Activated CD4-positive, alpha-beta T cell treated with anti-CD3 and anti-CD28 coated beads for 4 hours (primary cell): ENCODE data around the gene ABCA6.
"Not testable (repeated sequence)": the region's sequence is repeated elsewhere in the genome, so short reads cannot be mapped to it uniquely, and the experiment has no call there.

Experiments
- DNase-seq, 2 donors: peaks; one replicate each; pipeline ENCODE4 v3.0.0-alpha.2; 2020

The ABCA6 gene, protein sequence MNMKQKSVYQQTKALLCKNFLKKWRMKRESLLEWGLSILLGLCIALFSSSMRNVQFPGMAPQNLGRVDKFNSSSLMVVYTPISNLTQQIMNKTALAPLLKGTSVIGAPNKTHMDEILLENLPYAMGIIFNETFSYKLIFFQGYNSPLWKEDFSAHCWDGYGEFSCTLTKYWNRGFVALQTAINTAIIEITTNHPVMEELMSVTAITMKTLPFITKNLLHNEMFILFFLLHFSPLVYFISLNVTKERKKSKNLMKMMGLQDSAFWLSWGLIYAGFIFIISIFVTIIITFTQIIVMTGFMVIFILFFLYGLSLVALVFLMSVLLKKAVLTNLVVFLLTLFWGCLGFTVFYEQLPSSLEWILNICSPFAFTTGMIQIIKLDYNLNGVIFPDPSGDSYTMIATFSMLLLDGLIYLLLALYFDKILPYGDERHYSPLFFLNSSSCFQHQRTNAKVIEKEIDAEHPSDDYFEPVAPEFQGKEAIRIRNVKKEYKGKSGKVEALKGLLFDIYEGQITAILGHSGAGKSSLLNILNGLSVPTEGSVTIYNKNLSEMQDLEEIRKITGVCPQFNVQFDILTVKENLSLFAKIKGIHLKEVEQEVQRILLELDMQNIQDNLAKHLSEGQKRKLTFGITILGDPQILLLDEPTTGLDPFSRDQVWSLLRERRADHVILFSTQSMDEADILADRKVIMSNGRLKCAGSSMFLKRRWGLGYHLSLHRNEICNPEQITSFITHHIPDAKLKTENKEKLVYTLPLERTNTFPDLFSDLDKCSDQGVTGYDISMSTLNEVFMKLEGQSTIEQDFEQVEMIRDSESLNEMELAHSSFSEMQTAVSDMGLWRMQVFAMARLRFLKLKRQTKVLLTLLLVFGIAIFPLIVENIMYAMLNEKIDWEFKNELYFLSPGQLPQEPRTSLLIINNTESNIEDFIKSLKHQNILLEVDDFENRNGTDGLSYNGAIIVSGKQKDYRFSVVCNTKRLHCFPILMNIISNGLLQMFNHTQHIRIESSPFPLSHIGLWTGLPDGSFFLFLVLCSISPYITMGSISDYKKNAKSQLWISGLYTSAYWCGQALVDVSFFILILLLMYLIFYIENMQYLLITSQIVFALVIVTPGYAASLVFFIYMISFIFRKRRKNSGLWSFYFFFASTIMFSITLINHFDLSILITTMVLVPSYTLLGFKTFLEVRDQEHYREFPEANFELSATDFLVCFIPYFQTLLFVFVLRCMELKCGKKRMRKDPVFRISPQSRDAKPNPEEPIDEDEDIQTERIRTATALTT (N-terminal part only)

DNA sequence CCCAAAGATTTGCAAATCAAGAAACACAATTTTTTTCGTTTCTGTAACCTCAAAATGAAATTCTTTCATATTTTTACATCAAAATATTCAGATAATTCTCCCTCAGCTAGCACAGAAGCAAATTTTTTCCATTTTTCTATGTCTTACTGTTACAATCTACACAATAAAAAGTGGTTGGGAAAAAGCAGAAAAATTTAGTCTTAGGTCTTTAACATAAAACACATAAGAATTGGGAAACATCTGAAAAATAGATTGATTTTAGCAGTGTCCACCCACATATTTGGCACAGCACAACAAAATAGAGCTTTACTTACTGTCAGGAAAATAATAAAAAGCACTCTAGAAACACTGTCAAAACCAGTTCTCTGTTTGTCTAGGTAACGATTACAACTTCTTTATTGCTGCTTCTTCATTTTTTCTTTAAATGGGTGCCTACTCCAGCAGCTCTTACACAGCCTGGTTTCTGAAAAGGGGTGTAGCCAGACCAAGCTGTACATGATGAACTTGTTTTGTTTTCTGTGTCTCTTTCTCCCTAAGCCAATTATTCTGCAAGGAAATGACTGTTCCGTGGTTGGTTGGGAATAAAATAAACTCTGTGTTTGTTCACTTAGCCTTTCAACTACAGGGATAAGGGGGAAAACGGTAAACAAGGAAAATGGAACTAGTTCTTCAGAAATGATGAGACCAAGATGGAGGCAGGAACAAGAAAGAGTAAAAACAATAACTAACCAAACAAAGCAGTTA, at the start of gene ABCA6:
ABCA6 (minus strand) TSS at position 465 of the 744 bp plus-strand sequence. CDS start 1,192 bp downstream, outside the sequence.
- no peak for DNase-seq

DNA sequence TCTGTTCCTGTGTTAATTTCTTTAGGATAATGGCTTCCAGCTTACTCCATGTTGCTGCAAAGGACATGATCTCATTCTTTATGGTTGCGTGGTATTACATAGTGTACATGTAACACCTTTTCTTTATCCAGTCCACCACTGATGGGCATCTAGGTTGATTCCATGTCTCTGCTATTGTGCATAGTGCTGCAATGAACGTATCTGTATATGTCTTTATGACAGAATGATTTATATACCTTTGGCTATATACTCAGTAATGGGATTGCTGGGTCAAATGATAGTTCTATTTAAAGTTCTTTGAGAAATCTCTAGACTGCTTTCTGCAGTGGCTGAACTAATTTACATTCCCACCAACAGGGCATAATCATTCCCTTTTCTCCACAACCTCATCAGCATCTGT, 47.1 kb upstream of the ABCA6 start:
- DNase-seq, result no peak

DNA sequence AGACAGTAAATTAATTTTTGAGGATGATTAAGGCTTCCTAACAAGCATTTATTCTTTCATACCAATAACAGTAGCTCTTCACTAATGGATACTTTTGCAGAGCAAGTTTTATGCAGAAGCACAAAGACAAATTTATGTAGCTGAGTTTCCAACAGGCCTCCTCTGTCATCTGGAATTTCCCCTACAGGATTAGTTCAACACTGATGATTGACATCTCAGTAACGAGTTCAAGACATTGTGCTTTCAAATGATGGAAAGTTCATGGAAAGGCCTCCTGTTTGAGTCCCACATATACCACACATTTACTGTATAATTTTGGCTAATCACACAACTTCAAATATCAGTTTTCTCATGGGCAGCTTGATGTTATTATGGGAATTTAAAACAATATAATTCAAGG, 46.4 kb upstream of the ABCA6 start:
- DNase-seq, result no peak

DNA sequence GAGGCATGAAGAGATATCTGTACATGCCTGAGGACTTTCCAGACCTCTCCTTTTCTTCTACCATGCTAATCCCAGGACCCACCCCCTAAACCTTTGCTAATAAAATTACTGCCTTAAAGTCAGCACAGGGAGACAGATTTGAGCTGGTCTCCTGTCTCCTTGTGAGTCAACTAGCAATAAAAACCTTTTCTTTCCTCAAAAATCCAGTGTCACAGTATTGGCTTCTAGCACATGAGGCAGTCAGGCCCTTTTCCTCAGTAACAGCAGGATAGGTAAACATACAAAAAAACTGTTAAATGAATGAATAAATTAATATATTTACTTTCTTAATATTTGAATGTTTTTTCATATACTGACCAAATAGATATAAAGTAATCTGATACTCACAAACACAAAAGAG, 45.6 kb upstream of the ABCA6 start:
- no peak for DNase-seq

DNA sequence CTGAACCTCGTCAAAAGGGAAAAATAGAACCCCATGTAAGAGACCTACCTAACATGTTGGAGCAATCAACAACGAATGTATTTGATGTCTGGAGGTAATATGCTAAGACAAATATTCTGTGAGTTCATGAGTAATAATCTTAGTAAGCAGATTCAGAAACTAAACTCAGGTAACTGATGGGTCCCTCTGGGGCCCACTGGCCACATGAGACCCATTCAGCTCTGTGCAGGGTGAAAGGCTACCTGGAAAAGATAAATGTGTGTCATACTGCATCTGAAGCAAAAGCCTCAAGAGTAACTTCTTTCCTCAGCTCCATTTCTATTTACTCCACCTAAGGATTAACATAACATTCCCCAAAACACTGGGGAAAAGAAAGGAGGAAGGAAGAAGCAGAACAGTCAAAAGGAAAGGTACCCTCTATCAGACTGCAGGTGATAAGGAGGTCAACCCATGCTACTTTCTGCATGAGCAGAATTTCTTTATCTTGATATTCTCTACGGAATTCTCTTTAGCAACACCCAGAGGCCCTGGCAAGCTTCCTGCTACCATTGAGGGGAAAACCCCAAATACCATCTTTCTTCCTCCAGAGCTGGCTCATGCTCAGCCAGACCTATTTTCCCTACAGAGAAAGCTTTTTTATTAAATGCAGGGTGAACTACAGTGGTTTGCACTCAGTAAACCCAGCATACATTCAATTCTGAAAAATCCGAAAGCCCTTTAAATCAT, 37.7 kb upstream of the ABCA6 start:
- DNase-seq, result no peak

DNA sequence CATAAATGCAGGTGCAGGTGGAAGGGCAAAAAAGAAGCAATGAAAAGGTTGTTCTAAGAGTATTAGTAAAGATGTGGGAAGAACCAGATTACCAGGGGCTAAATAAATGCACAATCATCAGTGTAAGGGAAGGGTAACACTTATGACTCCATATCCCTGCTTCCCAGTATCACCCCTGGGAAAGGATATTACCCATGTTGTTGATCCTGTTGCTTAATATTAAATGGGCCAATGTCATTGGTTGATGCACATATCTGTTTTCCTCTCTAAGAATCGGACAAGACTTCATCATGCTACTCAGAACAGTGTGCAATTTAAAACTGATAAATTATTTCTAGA, 34.7 kb upstream of the ABCA6 start:
- DNase-seq, result no peak

DNA sequence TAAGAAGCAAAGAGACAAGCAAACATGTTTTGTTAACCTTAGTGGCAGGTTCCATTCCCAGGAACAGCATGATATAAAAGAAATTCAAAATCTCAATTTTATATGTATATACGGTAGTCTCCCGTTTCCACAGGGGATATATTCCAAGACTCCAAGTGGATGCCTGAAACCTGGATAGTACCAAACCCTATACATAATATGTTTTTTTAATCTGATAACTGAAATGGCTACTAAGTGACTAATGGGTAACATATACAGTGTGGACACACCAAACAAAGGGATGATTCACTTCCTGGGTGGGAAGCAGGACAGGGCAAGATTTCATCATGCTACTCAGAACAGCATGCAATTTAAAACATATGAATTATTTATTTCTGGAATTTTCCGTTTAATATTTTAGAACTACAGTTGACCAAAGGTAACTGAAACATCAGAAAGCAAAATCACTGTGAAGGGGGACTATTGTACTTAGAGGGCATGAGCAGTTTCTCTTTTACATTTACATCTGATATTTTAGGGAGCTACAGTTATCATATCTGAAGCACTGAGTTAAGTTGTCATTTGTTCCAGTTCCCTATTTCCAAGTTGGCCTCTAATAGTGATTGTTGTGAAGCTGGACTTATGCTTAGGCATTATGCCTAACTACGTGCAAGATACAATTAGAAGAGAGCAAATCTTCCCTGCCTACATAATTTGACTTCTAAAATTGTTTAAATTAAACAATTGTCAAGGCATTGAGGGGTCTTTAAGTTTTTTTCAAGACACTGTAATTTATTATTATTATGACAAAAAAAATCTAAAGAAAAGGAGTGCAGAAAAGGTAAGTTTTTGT, 34.1 kb upstream of the ABCA6 start:
- DNase-seq, result no peak

DNA sequence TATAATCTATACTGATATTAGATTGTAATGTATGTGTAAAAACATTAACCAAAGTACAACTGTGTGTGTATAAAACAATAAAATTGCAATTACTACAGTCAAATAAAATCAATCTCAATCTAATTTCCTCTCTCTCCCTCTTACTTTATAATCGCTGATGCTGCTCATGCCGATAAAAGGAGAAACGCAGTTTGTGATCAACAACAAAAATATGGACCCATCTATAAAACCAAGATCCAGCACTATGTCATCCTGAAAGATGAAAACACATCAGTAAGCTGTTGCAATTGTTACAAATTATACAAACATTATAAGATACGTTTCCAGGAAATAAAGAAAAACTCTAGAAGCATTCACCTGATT, 33.5 kb upstream of the ABCA6 start:
- DNase-seq, result no peak

DNA sequence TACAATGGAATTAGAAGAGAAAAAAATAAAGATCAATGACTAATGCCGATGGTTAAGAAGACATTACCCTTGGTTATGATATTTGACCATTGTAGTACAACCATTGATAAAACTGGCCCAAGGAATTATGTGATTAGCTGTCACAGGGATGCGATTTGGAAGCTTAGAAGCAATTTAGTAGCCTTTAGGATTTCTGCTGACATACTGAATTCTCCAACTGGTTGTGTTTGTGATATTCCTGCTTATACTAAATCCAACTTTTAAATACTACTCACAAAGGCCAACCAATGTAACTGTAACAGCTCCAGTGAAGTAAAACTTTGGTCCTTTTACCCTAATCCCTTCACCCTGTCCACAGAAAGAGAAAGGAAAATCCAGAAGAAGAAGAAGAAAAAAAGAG, 31.4 kb upstream of the ABCA6 start:
- no peak for DNase-seq

DNA sequence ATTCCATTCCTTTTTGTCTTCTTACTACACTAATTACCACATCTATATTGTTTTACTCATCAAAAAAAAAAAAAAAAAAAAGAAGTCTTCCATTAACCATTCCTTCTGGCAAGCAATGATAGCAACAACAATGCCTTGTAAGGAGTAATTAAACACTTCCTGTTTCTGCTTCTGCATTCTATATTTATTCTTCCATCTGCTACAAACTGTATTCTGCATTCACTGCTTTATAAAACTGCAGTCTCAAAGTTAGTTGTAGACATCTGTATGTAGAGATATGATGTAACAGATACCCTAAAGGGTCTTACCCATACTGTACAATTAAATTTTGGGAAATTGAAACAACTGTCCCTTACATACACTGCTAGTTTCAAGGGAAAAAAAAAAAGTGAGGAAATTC, 28.7 kb upstream of the ABCA6 start:
- no peak for DNase-seq

DNA sequence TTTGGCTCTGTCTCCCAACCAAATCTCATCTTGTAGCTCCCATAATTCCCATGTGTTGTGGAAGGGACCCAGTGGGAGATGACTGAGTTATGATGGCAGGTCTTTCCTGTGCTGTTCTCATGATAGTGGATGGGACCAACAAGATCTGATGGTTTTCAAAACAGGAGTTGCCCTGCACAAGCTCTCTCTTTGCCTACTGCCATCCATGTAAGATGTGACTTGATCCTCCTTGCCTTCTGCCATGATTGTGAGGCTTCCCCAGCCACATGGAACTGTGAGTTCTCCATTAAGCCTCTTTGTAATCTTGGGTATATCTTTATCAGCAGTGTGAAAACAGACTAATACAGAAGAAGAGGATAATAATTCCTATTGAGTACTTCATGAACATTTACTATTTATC, 26.9 kb upstream of the ABCA6 start:
- not testable (repeated sequence) for DNase-seq

DNA sequence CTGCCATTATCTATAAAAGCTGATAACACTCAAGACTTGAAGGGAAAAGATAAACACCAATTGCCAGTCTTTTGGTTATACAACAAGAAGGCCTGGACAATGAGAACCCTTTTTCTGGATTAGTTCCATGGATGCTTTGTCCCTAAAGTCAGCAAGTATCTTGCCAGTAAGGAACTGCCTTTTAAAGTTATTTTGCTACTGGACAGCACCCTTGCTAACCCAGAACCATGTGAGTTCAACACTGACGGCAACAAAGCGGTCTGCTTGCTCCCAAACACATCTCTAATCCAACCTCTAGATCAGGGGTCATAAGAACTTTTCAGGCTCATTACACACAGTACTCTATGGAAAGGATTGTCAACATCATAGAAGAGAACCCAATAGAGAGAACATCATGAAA, 25.3 kb upstream of the ABCA6 start:
- no peak for DNase-seq

DNA sequence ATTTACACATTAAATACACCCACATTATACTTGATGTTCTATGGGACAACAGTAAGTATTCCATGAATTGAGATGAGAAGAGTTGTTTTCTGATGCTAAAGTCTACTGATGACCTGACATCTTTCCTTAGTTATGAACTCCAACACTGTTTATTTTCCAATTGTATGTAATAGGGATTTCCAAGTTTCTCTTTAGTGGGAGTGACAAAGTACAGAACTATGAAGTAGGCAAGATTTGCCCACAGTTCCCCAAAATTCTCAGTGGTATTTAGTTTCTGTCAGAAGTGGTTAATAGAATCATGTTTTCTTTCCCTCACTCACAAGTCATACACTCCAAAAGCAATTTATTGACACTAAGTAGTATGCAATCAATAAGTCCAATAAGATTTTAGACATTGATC, 22.5 kb upstream of the ABCA6 start:
- no peak for DNase-seq

DNA sequence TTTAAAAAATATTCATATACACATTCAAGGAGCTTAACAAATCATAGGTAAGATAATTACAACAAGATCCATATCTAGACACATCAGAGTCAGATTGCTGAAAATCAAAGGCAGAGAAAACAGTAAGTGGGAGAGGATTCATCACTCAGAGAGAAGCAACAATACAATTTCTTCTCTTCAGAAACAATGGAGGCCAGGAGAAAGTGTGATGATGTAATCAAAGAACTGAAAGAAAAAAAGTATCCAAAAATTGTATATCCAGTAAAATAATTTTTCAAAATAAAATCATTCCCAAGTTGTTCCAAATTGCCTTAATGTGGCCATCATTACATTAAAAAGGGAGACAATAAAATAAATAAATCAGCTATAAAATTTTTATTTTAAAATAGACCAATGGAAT, 17.7 kb upstream of the ABCA6 start:
- no peak for DNase-seq

DNA sequence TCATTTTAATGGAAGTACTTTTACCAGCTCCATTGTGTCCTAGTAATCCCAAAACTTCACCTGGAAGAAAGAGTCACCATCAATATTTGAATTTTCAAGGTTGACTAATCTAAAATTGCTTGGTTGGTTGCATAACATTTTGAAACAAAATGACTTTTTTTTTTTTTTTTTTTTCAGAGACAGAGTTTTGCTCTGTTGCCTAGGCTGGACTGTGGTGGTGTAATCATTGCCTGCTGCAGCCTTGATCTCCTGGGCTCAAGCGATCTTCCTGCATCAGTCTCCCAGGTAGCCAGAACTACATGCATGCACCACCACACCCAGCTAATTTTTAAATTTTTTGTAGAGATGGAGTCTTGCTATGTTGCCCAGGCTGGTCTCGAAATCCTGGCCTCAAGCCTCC, 12.6 kb upstream of the ABCA6 start:
- DNase-seq, result no peak

DNA sequence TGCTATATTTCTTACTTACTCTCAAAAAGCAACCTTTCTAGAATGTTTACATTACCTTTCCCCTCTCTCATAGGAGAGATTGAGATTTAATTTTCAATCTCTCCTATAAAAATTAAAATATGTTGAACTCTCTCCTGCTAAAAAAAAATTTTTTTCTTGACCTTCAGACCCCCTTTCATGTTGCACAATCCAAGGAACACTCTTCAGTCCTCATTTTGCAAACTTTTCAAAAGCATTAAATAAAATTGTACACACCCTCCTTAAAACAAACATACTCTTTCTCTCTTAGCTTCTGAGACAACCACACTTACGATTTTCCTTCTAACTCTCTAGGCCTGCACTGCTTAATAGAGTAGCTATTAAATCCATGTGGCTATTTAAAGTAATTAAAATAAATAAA, 8.6 kb upstream of the ABCA6 start:
- DNase-seq, result no peak

DNA sequence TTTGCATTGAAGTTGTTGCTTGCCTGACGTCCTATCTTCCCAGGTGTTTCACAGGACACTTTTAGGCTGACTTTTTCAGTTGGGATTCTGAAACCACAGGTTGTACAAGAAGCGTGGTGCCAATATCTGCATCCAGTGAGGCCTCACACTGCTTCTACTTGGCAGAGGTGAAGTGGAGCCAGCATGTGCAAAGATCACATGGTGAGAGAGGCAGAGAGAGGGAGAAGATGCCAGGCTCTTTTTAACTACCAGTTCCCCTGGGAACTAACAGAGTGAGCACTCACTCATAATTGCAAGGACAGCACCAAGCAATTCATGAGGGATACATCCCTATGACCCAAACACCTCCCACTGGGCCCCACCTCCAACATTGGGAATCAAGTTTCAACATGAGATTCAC, 5.8 kb upstream of the ABCA6 start:
- no peak for DNase-seq

DNA sequence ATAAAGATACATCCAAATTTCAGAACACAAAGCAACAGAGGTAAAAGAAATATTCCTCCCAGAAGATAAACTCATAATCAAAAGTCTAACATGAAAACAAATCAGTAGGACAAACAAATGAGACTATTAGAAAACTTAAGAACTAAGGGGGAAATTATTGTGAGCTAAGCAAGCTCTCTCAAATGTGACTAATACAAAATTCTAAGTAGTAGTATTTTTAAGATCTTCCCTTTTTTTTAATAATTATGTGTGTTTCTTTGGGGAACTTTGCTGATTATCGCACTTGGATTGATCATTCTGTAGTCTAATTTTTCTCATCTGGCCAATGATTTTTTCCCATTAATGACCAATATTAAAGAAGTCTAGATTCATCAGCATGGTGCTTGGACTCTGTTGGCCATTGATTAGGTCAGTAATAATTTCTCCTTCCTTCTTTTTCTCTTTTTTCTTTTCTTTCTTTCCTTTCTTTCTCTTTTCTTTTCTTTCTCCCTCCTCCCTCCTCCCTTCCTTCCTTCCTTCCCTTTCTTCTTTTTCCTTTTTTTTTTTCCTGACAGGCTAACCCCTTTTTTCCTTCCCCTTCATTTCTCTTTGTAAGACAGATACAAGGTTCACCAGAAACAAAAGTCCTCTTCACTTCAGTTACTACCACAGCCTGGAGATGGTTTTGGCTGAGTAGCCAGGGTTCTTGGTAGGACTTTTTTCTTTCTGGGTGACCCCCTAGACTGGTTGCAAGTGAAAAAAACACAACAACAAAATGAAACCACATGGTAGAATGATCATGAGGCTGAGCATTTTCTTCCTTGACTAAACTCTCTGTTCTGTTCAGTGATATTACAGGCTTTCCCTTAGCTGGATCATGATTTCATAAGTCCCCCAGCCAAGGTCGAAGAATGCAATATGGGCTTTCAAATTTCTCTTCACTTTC, 2.9 kb upstream of the ABCA6 start:
- DNase-seq, result no peak

DNA sequence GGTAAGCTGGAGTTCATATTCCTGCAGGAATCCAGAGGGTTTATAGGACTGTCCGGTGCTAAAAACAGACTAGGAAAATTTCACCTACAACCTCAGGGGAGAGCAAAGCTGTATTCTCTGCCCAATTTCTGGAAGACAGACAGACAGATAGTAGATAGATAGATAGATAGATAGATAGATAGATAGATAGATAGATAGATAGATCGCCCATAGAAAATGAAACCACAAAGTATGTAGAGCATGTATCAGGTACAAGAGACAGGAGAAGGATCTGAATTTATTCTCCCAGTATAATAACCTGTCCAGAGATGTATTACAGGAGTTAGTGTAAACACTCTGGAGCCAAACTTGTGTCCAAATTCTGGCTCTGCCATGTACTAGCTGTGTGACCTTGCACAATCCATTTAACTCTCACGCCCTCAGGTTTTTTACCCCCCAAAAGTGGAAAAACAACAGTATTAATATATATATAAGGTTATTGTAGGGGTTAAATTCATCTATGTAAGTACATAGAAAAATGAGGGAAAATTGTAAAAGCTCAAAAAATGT, 2.1 kb upstream of the ABCA6 start:
- DNase-seq, result no peak

DNA sequence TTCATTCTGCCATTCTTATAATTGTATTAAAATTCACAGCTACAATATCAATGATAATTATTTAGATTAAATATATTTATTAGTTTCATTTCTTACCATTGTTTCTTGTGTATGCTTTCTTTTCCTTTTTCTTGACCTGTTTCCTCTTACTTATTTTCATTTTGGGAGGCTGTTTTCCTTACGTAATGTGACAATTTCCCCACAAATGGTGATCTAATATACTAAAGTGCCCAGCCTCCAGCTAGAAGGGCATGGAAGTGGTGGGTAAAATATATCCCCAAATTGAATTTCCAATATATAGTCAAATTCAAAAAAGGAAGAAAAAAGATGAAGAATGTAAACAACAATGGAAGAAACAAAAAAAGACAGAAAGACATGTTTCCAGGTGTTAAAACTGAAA, 1.5 kb upstream of the ABCA6 start:
- no peak for DNase-seq
